GM23248 (cell line): ENCODE results near the gene EEA1.

Source experiments
- EZH2 ChIP-seq: fragments of 200-600 bp; sonication (generic); IDR thresholded peaks from 2 replicates; pipeline ENCODE4 v1.6.1; 2018; ENCODE audit warnings: antibody characterized with exemption, mild to moderate bottlenecking; ENCODE audit not compliant: insufficient read depth, poor library complexity, severe bottlenecking
- EZH2phosphoT487 ChIP-seq: fragments of 200-600 bp; sonication (generic); IDR thresholded peaks from 2 replicates; pipeline ENCODE4 v1.6.1; 2018; ENCODE audit warnings: antibody characterized with exemption, moderate library complexity, mild to moderate bottlenecking, low read depth; ENCODE audit not compliant: insufficient read depth

DNA sequence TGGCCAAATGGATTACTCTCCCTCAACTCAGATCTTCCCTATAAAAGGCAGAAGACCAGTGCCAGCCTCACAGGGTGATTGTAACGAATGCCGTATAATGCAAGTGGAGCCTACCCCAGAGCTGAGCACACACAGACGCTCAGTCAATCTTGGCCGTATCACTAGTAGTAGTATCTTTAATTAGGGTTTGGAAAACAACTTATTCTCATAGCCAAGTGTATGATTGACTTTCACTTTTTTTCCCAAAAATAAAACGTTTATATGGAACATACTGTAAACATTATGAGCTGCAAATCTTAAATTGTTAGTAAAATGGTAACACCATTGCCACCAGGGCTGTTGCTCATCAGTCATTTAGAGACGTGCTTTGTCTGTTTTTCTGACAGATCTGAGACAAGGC lies 195.9 kb downstream of the EEA1 start:
- TF ChIP-seq EZH2, result no peak
- TF ChIP-seq EZH2phosphoT487, result no peak
